NCI-H460 (cell line): ENCODE data around the gene STK17A. TPM values are rescaled to one million over a fixed set of nuclear protein-coding genes. Genes with fewer than 3 reads are reported as not detected.
"Not testable (repeated sequence)": the region's sequence is repeated elsewhere in the genome, so short reads cannot be mapped to it uniquely, and the experiment has no call there.

Experiments
- DNase-seq: peaks from one replicate; pipeline ENCODE4 v3.0.0-alpha.2; 2016; ENCODE audit warnings: low read depth; ENCODE audit errors: extremely low read depth
- total RNA-seq: library from RNA; depleted of rRNA; stranded (reverse); fragments of >200 nt; shearing (Covaris generic); gene quantifications from 2 replicates; pipeline ENCODE4 v1.2.3, GENCODE V29; 2014

The STK17A gene
- total RNA-seq, 1 experiment from 2014 or later = 57.8 TPM

DNA sequence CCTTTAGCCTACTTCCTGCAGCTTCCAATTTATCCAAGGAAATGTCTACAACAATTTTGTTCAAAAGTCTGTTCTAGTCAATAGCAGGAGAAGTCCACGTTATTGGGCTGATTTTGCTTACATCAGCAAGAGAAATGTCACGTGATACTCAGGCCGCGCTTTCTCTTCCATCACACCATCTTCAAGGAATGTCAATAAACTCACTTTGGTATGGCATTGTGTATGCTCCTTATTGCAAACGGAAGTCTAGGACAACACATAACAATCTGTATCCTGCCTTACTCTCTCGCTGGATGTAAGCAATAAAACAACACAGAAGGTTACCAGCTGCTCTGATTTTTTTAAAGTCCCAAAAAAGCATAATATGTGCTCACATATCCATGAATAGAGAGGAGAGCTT, 17.1 kb upstream of the STK17A start:
- DNase-seq = peak; percentile 43

- DNase-seq = no peak
Measured at GRCh38 chr7:43568529-43568928, 14.4 kb upstream of the STK17A start.

- no peak for DNase-seq
Measured at GRCh38 chr7:43569424-43569823, 13.5 kb upstream of the STK17A start.

- no peak for DNase-seq
Measured at GRCh38 chr7:43570688-43571365, 12.1 kb upstream of the STK17A start.

- peak; percentile 96 for DNase-seq
Measured at GRCh38 chr7:43572516-43573049, 10.3 kb upstream of the STK17A start.

- DNase-seq = not testable (repeated sequence)
Measured at GRCh38 chr7:43573832-43574231, 9.1 kb upstream of the STK17A start.

GRCh38 chr7:43575506-43575905, 7.4 kb upstream of the STK17A start:
- no peak for DNase-seq

- DNase-seq = no peak
Measured at GRCh38 chr7:43576241-43576640, 6.7 kb upstream of the STK17A start.

DNA sequence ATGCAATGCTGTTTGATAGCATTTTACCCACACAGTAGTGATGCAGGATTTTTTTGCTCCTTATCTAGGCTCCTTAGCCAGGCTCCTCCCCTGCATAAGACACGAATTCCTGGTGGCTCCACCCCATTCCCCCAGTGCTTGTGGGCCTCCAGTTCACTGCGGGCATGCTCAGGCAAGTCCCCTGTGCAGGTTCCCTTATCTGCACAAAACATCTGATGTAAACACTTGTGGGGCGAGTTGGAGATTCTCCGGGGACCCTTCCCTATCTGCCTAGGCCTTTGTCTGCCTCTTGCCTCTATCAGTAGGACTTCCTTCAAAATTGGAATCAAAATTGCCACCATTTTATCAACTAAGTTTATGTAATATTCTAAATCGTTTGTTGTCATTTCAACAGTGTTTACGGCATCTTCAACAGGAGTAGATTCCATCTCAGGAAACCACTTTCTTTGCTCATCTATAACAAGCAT, 5.4 kb upstream of the STK17A start:
- no peak for DNase-seq

- DNase-seq = peak; percentile 65
Measured at GRCh38 chr7:43583424-43584194, 701 bp downstream of the STK17A start.

DNA sequence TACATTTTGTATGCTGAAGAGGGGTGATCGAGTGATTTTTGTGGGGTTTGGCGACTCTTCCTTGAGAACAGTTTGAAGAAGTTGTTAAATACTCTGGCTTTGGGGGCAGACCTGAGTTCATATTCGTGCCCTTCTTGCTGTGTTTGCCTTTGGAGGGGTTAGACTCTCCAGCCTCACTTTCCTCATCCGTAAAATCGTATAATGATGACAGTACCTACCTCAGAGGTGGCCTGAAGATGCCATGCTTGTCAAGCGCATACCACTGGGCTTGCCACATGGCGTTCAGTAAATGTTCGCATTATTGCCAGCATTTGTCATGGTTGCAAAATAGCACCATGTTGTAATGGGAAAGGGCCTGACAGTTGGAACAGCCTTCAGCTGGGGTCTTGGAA, 1.3 kb downstream of the STK17A start:
- peak; percentile 52 for DNase-seq

DNA sequence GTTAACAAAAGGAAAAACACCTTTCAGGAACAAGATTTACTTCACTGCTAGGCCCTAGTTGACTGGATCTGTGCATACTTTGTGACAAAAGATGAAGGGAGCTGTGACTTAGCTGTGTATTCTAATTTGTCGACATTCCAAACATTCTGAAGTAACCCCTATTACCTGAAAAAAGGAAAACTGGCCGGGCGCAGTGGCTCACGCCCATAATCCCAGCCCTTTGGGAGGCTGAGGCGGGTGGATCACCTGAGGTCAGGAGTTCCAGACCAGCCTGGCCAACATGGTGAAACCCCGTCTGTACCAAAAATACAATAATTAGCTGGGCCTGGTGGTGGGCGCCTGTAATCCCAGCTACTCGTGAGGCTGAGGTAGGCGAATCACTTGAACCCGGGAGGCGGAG, 1.8 kb downstream of the STK17A start:
- not testable (repeated sequence) for DNase-seq

DNA sequence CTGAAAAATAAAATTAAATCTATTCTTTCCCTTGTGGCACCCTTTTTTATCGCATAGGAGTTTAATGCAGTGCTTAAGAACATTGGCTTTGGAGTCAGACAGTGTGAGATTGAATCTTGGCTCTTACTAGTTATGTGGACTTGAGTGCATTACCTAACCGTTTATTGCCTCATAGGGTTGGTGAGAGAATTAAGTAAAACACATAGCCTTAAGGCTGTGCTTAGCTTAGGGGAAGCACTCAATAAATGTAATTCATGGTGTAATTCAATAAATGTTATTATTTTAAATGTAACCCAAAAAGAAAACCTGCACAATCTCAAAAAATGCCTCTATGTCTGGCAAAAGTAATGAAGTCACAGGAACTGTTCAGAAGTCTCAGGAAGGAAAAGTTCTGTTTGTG, 2.7 kb downstream of the STK17A start:
- DNase-seq = peak; percentile 33

- DNase-seq = no peak
Measured at GRCh38 chr7:43586251-43586900, 3.5 kb downstream of the STK17A start.

- no peak for DNase-seq
Measured at GRCh38 chr7:43588477-43589132, 5.7 kb downstream of the STK17A start.

GRCh38 chr7:43589133-43589478, 6.2 kb downstream of the STK17A start:
- no peak for DNase-seq

- DNase-seq = no peak
Measured at GRCh38 chr7:43589728-43590127, 6.8 kb downstream of the STK17A start.

- no peak for DNase-seq
Measured at GRCh38 chr7:43590862-43591557, 8.1 kb downstream of the STK17A start.

GRCh38 chr7:43591558-43592180, 8.8 kb downstream of the STK17A start:
- DNase-seq = peak; percentile 33

- DNase-seq = no peak
Measured at GRCh38 chr7:43592326-43592725, 9.4 kb downstream of the STK17A start.
